Omental fat pad (tissue), 4 donors: ENCODE results near the gene RTL1. TPM values are rescaled to one million over a fixed set of nuclear protein-coding genes. Genes with fewer than 3 reads are reported as not detected.

ENCODE experiments used
- ATAC-seq: fragments of 150-250 bp; one replicate; pipeline ENCODE4 v1.9.1; 2016; ENCODE audit warnings: mild to moderate bottlenecking, moderate library complexity; ENCODE audit not compliant: low FRiP score
- DNase-seq: peaks from one replicate; pipeline ENCODE4 v3.0.0-alpha.2; 2019; ENCODE audit warnings: low spot score
- CTCF ChIP-seq, 3 donors: fragments of 450-650 bp; IDR thresholded peaks; one replicate each; pipeline ENCODE4 v1.5.1; 2016 to 2017; ENCODE audit warnings: antibody characterized with exemption in 3 of 3, mild to moderate bottlenecking in 3 of 3, moderate library complexity in 2 of 3
- total RNA-seq, 4 donors: library from RNA; depleted of rRNA; stranded (reverse); fragments of >200 nt; gene quantifications; one replicate each; pipeline ENCODE4 v1.1.0, GENCODE V29; 2016

Gene RTL1
- total RNA-seq, 4 donors from 2014 or later = not detected

- no peak for ATAC-seq
- TF ChIP-seq CTCF (IDR thresholded peaks at IDR 0.05) = no peak
- DNase-seq = no peak
Measured at GRCh38 chr14:100888789-100889315, 14.7 kb downstream of the RTL1 start.

- no peak for DNase-seq
- peak; percentile 30 for ATAC-seq
- no peak for TF ChIP-seq CTCF (IDR thresholded peaks at IDR 0.05)
Measured at GRCh38 chr14:100887728-100888335, 15.7 kb downstream of the RTL1 start.

GRCh38 chr14:100885617-100886016, 17.9 kb downstream of the RTL1 start:
- no peak for DNase-seq
- no peak for TF ChIP-seq CTCF (IDR thresholded peaks at IDR 0.05)
- no peak for ATAC-seq

GRCh38 chr14:100885196-100885595, 18.3 kb downstream of the RTL1 start:
- DNase-seq (no peak), ATAC-seq (no peak)
- TF ChIP-seq CTCF (IDR thresholded peaks at IDR 0.05) = no peak

GRCh38 chr14:100884456-100884855, 19.1 kb downstream of the RTL1 start:
- DNase-seq (no peak), ATAC-seq (no peak)
- no peak for TF ChIP-seq CTCF (IDR thresholded peaks at IDR 0.05)

- TF ChIP-seq CTCF (IDR thresholded peaks at IDR 0.05) = no peak
- no peak for ATAC-seq
Measured at GRCh38 chr14:100883789-100884101, 19.8 kb downstream of the RTL1 start.

GRCh38 chr14:100882991-100883788, 20.3 kb downstream of the RTL1 start:
- ATAC-seq (no peak), DNase-seq (no peak)
- no peak for TF ChIP-seq CTCF (IDR thresholded peaks at IDR 0.05)

More at GRCh38 chr14:100883789-100884101, 19.8 kb downstream of the RTL1 start:
- no peak for DNase-seq
